B cell (primary cell): ENCODE data around the gene HLA-DMA. TPM values are rescaled to one million over a fixed set of nuclear protein-coding genes. Genes with fewer than 3 reads are reported as not detected.
A peak's percentile ranks its signal among the peaks of the same experiment; 100 is the strongest.

Experiments used
- ATAC-seq: fragments of 200-7000 bp; cut with Tn5 transposase; one replicate; pipeline ENCODE4 v1.10.0; 2021; ENCODE audit warnings: low read depth, mild to moderate bottlenecking, moderate number of reproducible peaks, moderate library complexity
- CTCF ChIA-PET: fragments of 350-600 bp; sonication (Branson Sonifier 250); formaldehyde crosslinking; loops from one replicate; lab custom pipeline; 2021; ENCODE audit warnings: antibody characterized with exemption, inconsistent platforms; lab: Charles Lee
- POLR2A ChIA-PET: fragments of 350-600 bp; sonication (Branson Sonifier 250); formaldehyde crosslinking; loops from one replicate; lab custom pipeline; 2021; ENCODE audit warnings: antibody characterized with exemption; lab: Charles Lee
- DNase-seq: peaks from one replicate; pipeline ENCODE4 v3.0.0; 2013
- H2AFZ ChIP-seq: 2 replicates; pipeline ENCODE4 v1.6.1; 2012; ENCODE audit warnings: mild to moderate bottlenecking, low read depth, low read length; ENCODE audit not compliant: insufficient read depth, poor library complexity, severe bottlenecking
- H3K27ac ChIP-seq, 2 donors: 1 replicate in 1 of 2; 2 replicates in 1 of 2; pipeline ENCODE4 v1.5.1; 2012 to 2013; ENCODE audit warnings: low read length in 2 of 2, mild to moderate bottlenecking in 2 of 2, moderate library complexity in 1 of 2
- H3K27me3 ChIP-seq, 4 experiments: fragments of 200-600 bp in 1 of 4; sonication (generic) in 1 of 4; replicated peaks in 1 of 4; 1 replicate in 2 of 4; 2 replicates in 2 of 4; pipeline versions ENCODE4 v1.6.1 to v1.7.0; 2013 to 2016; ENCODE audit warnings: low read length in 3 of 4, mild to moderate bottlenecking in 2 of 4, mixed read lengths in 1 of 4, moderate library complexity in 1 of 4; ENCODE audit not compliant: insufficient read depth in 4 of 4, control insufficient read depth in 3 of 4; ENCODE audit errors: control extremely low read depth in 1 of 4
- H3K36me3 ChIP-seq, 2 experiments: replicated peaks in 1 of 2; 1 replicate in 1 of 2; 2 replicates in 1 of 2; pipeline versions ENCODE4 v1.6.1 to v1.7.1; 2013; ENCODE audit warnings: low read length in 1 of 2; ENCODE audit not compliant: insufficient read depth in 2 of 2, control insufficient read depth in 1 of 2; ENCODE audit errors: control extremely low read depth in 1 of 2, extremely low read depth in 1 of 2
- H3K4me1 ChIP-seq, 2 donors: fragments of 200-600 bp in 1 of 2; sonication (generic) in 1 of 2; 1 replicate in 1 of 2; 2 replicates in 1 of 2; pipeline versions ENCODE4 v1.5.1 to v1.6.1; 2013 to 2017; ENCODE audit warnings: low read length in 2 of 2; ENCODE audit not compliant: control insufficient read depth in 2 of 2, insufficient read depth in 2 of 2
- H3K4me2 ChIP-seq: replicated peaks from 2 replicates; pipeline ENCODE3; 2012; ENCODE audit warnings: mild to moderate bottlenecking, low read depth, low read length; ENCODE audit not compliant: poor library complexity, severe bottlenecking
- H3K4me3 ChIP-seq, 5 experiments: fragments of 200-600 bp in 1 of 5; sonication (generic) in 1 of 5; 1 replicate in 3 of 5; 2 replicates in 2 of 5; pipeline versions ENCODE4 v1.5.1 to v1.7.0; 2011 to 2016; ENCODE audit warnings: low read length in 4 of 5, mild to moderate bottlenecking in 4 of 5, low read depth in 2 of 5, control low read depth in 1 of 5, moderate library complexity in 1 of 5; ENCODE audit not compliant: insufficient read depth in 1 of 5; ENCODE audit errors: control extremely low read depth in 1 of 5, extremely low read depth in 1 of 5
- H3K79me2 ChIP-seq: fragments of 200-600 bp; sonication (generic); one replicate; pipeline ENCODE4 v1.6.0; 2016; ENCODE audit warnings: low read length; ENCODE audit not compliant: control insufficient read depth, insufficient read depth
- H3K9ac ChIP-seq: fragments of 200-600 bp; sonication (generic); 2 replicates; pipeline ENCODE4 v1.6.1; 2017; ENCODE audit warnings: mild to moderate bottlenecking, low read length, moderate library complexity
- H3K9me3 ChIP-seq, 3 donors: one replicate each; pipeline versions ENCODE4 v1.6.1 to v1.7.1; 2013; ENCODE audit warnings: low read length in 2 of 3; ENCODE audit not compliant: control insufficient read depth in 2 of 3, insufficient read depth in 1 of 3; ENCODE audit errors: control extremely low read depth in 1 of 3
- H4K20me1 ChIP-seq: 2 replicates; pipeline ENCODE4 v1.6.0; 2012; ENCODE audit warnings: mild to moderate bottlenecking, low read length; ENCODE audit not compliant: insufficient read depth, control insufficient read depth, poor library complexity, severe bottlenecking
- H3K27ac Mint-ChIP-seq: one replicate; pipeline ENCODE4 v1.8.0; 2021; ENCODE audit warnings: mixed read lengths
- H3K27me3 Mint-ChIP-seq: one replicate; pipeline ENCODE4 v1.8.0; 2021; ENCODE audit warnings: mixed read lengths
- H3K4me1 Mint-ChIP-seq: one replicate; pipeline ENCODE4 v1.8.0; 2021; ENCODE audit warnings: mixed read lengths
- H3K4me3 Mint-ChIP-seq: one replicate; pipeline ENCODE4 v1.8.0; 2021; ENCODE audit warnings: mixed read lengths
- H3K9me3 Mint-ChIP-seq: one replicate; pipeline ENCODE4 v1.8.0; 2022; ENCODE audit warnings: mixed read lengths; ENCODE audit not compliant: insufficient read depth
- EZH2 ChIP-seq: IDR thresholded peaks from 2 replicates; pipeline ENCODE4 v1.6.1; 2012; ENCODE audit warnings: borderline replicate concordance, low read depth, mild to moderate bottlenecking, moderate library complexity, low read length; ENCODE audit not compliant: insufficient read depth, poor library complexity, severe bottlenecking
- whole genome bisulfite sequencing: methylation state at CpG from one replicate; pipeline ENCODE4 v1.1.5; 2013; ENCODE audit warnings: missing lambda C conversion rate; ENCODE audit not compliant: insufficient coverage; 5-methylcytosine and 5-hydroxymethylcytosine counted together
- intact Hi-C: fragments of 100-400 bp; cut with micrococcal nuclease; formaldehyde crosslinking; loops from one replicate; pipeline ENCODE4 v1.10.0; 2022
- polyA plus RNA-seq: library from polyadenylated mRNA; depleted of rRNA; stranded (reverse); fragments of >200 nt; gene quantifications from 2 replicates; pipeline ENCODE4 v1.2.3, GENCODE V29; 2012
- total RNA-seq, 2 donors: library from RNA; stranded (reverse); fragments of 120-200 nt in 1 of 2; gene quantifications; 1 replicate in 1 of 2; 2 replicates in 1 of 2; pipeline versions ENCODE4 v1.2.3 to v1.2.4, GENCODE V29; 2013 to 2022
- TF ChIP-seq, protein P1 (sequence below): fragments of 200-600 bp; IDR thresholded peaks from one replicate; pipeline ENCODE4 v1.8.0; 2022; ENCODE audit warnings: antibody characterized with exemption, mild to moderate bottlenecking

The HLA-DMA gene
- total and polyA plus RNA-seq, 2 donors (not counting 1 experiment from before 2014, with no cell fraction given): 558 to 925 TPM

- no peaks in the 10 kb centered on the region for H3K9me3 Mint-ChIP-seq
- Histone ChIP-seq H3K27ac (peak overlapping the region in 1 of 2 donors; percentile 56), H4K20me1 (peaks cover 31% of the 10 kb centered on the region), H3K4me3 (no peak overlapping the region), H3K4me1 (peaks cover 17 to 19% of the 10 kb centered on the region in 2 donors), H3K36me3 (peaks cover 2 to 56% of the 10 kb centered on the region in 2 experiments), H2AFZ (no peak overlapping the region), H3K9me3 (no peaks in the 10 kb centered on the region), H3K4me2 (no peak overlapping the region), H3K9ac (no peak overlapping the region), H3K79me2 (peaks cover 26% of the 10 kb centered on the region), H3K27me3 (no peaks in the 10 kb centered on the region)
- ATAC-seq (no peak), DNase-seq (no peak)
- peak overlapping the region; percentile 21 for H3K27ac Mint-ChIP-seq
- ChIA-PET CTCF (interaction anchor here (0.9 to 28.4 kb wide), 16 partner anchors 10 to 266 kb away, joined by 4 to 822 read pairs (median 19); partner anchors contain the start of genes BRD2, HLA-DMA, HLA-DMB and PSMB9), POLR2A (interaction anchor here (1.9 to 6.4 kb wide), 3 partner anchors 10 to 89 kb away, joined by 9 to 92 read pairs (median 14); partner anchors contain the start of gene HLA-DMB)
- TF ChIP-seq, protein P1, sequence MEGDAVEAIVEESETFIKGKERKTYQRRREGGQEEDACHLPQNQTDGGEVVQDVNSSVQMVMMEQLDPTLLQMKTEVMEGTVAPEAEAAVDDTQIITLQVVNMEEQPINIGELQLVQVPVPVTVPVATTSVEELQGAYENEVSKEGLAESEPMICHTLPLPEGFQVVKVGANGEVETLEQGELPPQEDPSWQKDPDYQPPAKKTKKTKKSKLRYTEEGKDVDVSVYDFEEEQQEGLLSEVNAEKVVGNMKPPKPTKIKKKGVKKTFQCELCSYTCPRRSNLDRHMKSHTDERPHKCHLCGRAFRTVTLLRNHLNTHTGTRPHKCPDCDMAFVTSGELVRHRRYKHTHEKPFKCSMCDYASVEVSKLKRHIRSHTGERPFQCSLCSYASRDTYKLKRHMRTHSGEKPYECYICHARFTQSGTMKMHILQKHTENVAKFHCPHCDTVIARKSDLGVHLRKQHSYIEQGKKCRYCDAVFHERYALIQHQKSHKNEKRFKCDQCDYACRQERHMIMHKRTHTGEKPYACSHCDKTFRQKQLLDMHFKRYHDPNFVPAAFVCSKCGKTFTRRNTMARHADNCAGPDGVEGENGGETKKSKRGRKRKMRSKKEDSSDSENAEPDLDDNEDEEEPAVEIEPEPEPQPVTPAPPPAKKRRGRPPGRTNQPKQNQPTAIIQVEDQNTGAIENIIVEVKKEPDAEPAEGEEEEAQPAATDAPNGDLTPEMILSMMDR: no peak
- no peak for TF ChIP-seq EZH2
- H3K4me1 Mint-ChIP-seq: peaks cover 41% of the 10 kb centered on the region
- no peak overlapping the region for H3K4me3 Mint-ChIP-seq
- intact Hi-C loops: loop anchor here (10.0 kb wide), 1 partner anchor 568 kb away; no protein-coding TSS in a partner anchor
- WGBS: 90% methylated on average over 1 of the region's 6 CpGs
- H3K27me3 Mint-ChIP-seq: no peaks in the 10 kb centered on the region
Measured at GRCh38 chr6:32982702-32983492, 30.0 kb upstream of the HLA-DMA start.
